Measurements from ENCODE around the gene ATG2B.

DNA sequence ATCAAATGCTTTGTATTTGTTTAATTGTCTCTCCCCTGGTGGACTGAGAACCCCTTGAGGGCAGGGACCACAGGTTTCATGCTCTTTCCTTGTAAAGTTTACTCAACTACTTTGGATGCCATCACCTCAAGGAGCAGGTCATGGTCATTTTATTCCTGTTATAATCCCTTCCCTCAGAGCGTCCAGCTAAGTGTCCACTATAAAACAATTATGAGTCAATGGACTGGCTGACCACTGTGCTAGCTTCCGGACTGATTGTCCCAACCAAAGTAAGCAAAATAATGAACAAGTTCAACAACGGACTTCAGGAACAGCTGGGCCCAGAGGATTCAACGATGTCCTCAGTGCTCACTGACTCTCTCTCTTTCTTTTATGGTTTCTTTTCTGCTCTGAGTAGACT is 47.0 kb upstream of the ATG2B start:
- TF ChIP-seq EP300 (IDR thresholded peaks at IDR 0.05) (no peak), MAFK (IDR thresholded peaks at IDR 0.05; ENCODE audit: partially characterized antibody) (no peak), RFX5 (IDR thresholded peaks at IDR 0.05) (no peak), KDM1A (IDR thresholded peaks at IDR 0.05; ENCODE audit: low read depth) (no peak), CHD4 (IDR thresholded peaks at IDR 0.05; ENCODE audit: borderline replicate concordance) (no peak), HEYL (CRISPR knock-in tag; IDR thresholded peaks at IDR 0.05) (no peak), MAZ (IDR thresholded peaks at IDR 0.05; ENCODE audit: borderline replicate concordance, low read depth, low read length) (no peak), POLR2A (IDR thresholded peaks at IDR 0.05; ENCODE audit: low read length) (no peak), CHD2 (IDR thresholded peaks at IDR 0.05; ENCODE audit: low read length, partially characterized antibody) (no peak), MYC (IDR thresholded peaks at IDR 0.05; ENCODE audit: borderline replicate concordance, low read length) (no peak)
- TF ChIP-seq, protein P1, sequence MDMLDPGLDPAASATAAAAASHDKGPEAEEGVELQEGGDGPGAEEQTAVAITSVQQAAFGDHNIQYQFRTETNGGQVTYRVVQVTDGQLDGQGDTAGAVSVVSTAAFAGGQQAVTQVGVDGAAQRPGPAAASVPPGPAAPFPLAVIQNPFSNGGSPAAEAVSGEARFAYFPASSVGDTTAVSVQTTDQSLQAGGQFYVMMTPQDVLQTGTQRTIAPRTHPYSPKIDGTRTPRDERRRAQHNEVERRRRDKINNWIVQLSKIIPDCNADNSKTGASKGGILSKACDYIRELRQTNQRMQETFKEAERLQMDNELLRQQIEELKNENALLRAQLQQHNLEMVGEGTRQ (IDR thresholded peaks at IDR 0.05): no peak
- TF ChIP-seq, protein P2, sequence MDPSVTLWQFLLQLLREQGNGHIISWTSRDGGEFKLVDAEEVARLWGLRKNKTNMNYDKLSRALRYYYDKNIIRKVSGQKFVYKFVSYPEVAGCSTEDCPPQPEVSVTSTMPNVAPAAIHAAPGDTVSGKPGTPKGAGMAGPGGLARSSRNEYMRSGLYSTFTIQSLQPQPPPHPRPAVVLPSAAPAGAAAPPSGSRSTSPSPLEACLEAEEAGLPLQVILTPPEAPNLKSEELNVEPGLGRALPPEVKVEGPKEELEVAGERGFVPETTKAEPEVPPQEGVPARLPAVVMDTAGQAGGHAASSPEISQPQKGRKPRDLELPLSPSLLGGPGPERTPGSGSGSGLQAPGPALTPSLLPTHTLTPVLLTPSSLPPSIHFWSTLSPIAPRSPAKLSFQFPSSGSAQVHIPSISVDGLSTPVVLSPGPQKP (IDR thresholded peaks at IDR 0.05; ENCODE audit: low read depth, low read length): no peak
- TF ChIP-seq, protein P3, sequence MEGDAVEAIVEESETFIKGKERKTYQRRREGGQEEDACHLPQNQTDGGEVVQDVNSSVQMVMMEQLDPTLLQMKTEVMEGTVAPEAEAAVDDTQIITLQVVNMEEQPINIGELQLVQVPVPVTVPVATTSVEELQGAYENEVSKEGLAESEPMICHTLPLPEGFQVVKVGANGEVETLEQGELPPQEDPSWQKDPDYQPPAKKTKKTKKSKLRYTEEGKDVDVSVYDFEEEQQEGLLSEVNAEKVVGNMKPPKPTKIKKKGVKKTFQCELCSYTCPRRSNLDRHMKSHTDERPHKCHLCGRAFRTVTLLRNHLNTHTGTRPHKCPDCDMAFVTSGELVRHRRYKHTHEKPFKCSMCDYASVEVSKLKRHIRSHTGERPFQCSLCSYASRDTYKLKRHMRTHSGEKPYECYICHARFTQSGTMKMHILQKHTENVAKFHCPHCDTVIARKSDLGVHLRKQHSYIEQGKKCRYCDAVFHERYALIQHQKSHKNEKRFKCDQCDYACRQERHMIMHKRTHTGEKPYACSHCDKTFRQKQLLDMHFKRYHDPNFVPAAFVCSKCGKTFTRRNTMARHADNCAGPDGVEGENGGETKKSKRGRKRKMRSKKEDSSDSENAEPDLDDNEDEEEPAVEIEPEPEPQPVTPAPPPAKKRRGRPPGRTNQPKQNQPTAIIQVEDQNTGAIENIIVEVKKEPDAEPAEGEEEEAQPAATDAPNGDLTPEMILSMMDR (IDR thresholded peaks at IDR 0.05): no peak
- TF ChIP-seq, protein P4, sequence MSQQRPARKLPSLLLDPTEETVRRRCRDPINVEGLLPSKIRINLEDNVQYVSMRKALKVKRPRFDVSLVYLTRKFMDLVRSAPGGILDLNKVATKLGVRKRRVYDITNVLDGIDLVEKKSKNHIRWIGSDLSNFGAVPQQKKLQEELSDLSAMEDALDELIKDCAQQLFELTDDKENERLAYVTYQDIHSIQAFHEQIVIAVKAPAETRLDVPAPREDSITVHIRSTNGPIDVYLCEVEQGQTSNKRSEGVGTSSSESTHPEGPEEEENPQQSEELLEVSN (IDR thresholded peaks at IDR 0.05; ENCODE audit: borderline replicate concordance, low read depth): no peak
